ENCODE measurements around the gene LDLRAD3. TPM values are rescaled to one million over a fixed set of nuclear protein-coding genes. Genes with fewer than 3 reads are reported as not detected.

The LDLRAD3 gene, protein sequence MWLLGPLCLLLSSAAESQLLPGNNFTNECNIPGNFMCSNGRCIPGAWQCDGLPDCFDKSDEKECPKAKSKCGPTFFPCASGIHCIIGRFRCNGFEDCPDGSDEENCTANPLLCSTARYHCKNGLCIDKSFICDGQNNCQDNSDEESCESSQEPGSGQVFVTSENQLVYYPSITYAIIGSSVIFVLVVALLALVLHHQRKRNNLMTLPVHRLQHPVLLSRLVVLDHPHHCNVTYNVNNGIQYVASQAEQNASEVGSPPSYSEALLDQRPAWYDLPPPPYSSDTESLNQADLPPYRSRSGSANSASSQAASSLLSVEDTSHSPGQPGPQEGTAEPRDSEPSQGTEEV
- total RNA-seq (10 to 100 TPM; 12.0 to 14.6 TPM), polyA plus RNA-seq (ENCODE audit: insufficient read depth, low read depth, low replicate concordance) (7.1 TPM)
- long read RNA-seq, donor 1, transcript LDLRAD3-201 (6 exons, 3,798 nt): major isoform, 5 of 5 reads
- long read RNA-seq, donor 1, partial matches to known transcripts: 0 of 5 reads
- long read RNA-seq, donor 1, other reads (novel, unspliced or antisense): 0 of 5 reads
- long read RNA-seq, donor 2, partial matches to known transcripts: 23 of 25 reads
- long read RNA-seq, donor 2, other reads (novel, unspliced or antisense): 0 of 25 reads

DNA sequence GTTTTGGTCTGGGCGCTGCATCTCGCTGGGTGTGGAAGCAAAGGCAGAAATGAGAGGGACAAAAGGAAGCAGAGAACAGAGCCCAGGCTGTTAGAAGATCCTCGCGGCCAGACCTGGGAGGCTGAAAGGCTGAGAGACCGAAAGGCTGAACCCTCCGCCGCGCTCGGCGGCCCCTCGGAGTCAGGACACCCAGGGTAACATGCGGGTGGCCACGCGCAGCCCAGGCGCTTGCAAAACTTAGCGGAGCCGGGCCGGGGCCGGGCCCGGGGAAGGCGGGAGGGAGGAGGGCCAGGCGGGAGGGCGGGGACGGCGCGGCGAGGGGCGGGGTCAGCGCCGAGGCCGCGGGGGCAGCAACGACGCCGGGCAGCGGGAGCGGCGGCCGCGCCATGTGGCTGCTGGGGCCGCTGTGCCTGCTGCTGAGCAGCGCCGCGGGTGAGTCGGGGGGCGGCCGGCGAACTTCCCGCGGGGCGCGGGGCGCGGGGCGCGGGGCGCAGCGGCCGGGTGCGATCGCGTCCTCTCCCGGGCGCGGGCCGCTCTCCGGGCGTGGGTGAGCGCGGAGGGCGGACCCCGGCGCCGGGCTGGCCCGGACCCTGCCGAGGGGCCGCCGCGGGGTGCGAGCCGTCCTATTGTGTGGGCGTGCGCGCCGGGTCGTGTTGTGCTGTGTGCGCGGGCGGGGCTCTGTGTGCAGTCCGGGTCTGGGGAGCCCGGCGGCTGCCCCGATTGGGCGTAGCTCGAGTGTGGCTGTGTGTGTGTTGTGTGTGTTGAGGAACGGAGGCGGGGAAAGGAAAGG, at the start of gene LDLRAD3:
TSS of gene LDLRAD3 (plus strand) at position 350 of the 790 bp plus-strand sequence. CDS start at position 387, 37 bp downstream.
- H3K27ac ChIP-seq: peak within 1 kb of the TSS; percentile 69 to 90
- peaks cover 6% of the 10 kb centered on the region for H3K4me1 ChIP-seq
- H3K36me3 ChIP-seq (ENCODE audit: low read depth, missing control alignments): no peaks in the 10 kb centered on the region
- no peaks in the 10 kb centered on the region for H3K27me3 ChIP-seq
- DNase-seq: peak; percentile 85
- H3K9me3 ChIP-seq: no peaks in the 10 kb centered on the region
- intact Hi-C loops (cut with DNase I; ENCODE audit: low total_unique reads): no loop called here
- WGBS, 2 donors: 0 to 1% methylated on average over 33 to 71 of the region's 97 CpGs
- TF ChIP-seq, protein P1, sequence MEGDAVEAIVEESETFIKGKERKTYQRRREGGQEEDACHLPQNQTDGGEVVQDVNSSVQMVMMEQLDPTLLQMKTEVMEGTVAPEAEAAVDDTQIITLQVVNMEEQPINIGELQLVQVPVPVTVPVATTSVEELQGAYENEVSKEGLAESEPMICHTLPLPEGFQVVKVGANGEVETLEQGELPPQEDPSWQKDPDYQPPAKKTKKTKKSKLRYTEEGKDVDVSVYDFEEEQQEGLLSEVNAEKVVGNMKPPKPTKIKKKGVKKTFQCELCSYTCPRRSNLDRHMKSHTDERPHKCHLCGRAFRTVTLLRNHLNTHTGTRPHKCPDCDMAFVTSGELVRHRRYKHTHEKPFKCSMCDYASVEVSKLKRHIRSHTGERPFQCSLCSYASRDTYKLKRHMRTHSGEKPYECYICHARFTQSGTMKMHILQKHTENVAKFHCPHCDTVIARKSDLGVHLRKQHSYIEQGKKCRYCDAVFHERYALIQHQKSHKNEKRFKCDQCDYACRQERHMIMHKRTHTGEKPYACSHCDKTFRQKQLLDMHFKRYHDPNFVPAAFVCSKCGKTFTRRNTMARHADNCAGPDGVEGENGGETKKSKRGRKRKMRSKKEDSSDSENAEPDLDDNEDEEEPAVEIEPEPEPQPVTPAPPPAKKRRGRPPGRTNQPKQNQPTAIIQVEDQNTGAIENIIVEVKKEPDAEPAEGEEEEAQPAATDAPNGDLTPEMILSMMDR (IDR thresholded peaks at IDR 0.05): no peak
- TF ChIP-seq POLR2A (IDR thresholded peaks at IDR 0.05): no peak
- H3K4me3 ChIP-seq: peak within 1 kb of the TSS; percentile 63 to 75

DNA sequence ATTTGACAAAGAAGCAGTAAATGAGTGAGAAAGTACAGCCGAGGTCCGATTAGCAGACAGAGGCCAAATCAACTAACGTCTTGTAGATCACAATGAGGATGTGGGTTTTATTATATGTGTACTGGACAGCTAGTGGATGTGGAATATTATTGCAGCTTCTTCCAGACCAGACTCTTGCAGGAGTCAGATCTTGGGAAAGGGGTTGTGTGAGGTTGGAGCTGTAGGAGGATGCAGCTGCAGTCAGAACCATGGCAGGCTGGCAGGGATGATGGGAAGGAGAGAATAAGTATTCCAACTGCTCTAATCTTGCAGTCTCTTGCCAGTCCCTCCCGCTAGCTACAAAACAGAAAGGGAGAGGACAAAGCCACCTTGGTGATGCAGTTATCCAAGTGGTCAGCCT, 46.8 kb upstream of the LDLRAD3 start:
- H3K27ac ChIP-seq: no peak overlapping the region
- no peaks in the 10 kb centered on the region for H3K36me3 ChIP-seq (ENCODE audit: low read depth, missing control alignments)
- no peaks in the 10 kb centered on the region for H3K4me1 ChIP-seq
- WGBS, 2 donors: 65 to 76% methylated on average over 4 of the region's 4 CpGs
- no peaks in the 10 kb centered on the region for H3K9me3 ChIP-seq
- intact Hi-C loops (cut with DNase I; ENCODE audit: low total_unique reads): no loop called here
- no peaks in the 10 kb centered on the region for H3K27me3 ChIP-seq
- no peak overlapping the region for H3K4me3 ChIP-seq
- no peak for TF ChIP-seq POLR2A (IDR thresholded peaks at IDR 0.05)
- TF ChIP-seq, protein P1 (IDR thresholded peaks at IDR 0.05): no peak
- DNase-seq: no peak

DNA sequence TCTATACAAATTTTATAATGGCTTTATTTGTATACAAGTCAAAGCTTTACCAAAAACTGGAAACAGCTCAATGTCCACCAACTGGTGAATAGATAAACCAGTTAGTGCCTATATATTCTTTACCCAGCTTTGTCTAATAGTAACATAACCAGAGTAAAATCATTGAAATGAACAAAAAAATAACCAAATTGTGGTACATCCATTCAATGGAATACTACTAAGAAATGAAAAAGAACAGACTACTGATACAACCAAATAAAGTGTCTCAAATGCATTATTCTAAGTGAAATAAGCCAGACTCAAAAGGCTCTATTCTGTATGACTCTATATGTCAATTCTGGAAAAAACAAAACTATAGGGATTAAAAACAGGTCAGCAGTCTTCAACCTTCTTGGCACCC, 40.9 kb upstream of the LDLRAD3 start:
- TF ChIP-seq POLR2A (IDR thresholded peaks at IDR 0.05): no peak
- TF ChIP-seq, protein P1 (IDR thresholded peaks at IDR 0.05): no peak
- intact Hi-C loops (cut with DNase I; ENCODE audit: low total_unique reads): no loop called here
- Histone ChIP-seq H3K36me3 (ENCODE audit: low read depth, missing control alignments) (no peaks in the 10 kb centered on the region), H3K27me3 (no peaks in the 10 kb centered on the region), H3K27ac (no peak overlapping the region), H3K9me3 (no peaks in the 10 kb centered on the region), H3K4me3 (no peak overlapping the region), H3K4me1 (peaks cover 25% of the 10 kb centered on the region)
- no peak for DNase-seq

DNA sequence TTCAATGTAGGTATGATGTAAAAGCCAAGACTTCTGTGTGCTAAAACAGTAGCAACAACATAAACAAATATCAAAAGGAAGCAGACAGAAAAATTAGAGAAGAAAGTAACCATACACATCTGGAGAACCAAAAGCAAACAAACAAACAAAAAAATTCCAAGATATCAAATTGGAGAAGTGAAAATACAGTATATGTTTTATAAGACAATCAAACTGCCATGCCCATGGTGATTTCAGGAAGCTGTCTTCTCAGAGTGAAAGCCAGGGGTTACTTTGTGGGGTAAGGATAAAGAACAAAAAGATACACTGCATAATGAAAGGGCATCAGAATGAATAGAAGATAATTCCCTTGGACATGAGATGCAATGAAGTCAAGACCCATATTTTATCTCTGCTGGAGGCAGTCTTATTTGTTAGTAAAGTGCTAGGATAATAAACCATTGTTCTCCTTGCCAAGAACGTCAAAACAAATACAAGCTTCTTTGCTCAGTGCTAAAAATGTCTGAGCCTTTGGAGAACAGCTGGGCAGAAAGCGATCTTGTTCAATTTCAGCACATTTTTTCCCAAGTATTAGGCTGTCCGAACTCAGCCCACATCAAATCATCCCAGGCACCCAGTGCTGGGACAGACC, 38.1 kb upstream of the LDLRAD3 start:
- TF ChIP-seq, protein P1 (IDR thresholded peaks at IDR 0.05): peak in 2 of 3 experiments; percentile 9 to 14
- no peak for TF ChIP-seq POLR2A (IDR thresholded peaks at IDR 0.05)
- Histone ChIP-seq H3K36me3 (ENCODE audit: low read depth, missing control alignments) (no peaks in the 10 kb centered on the region), H3K4me3 (no peak overlapping the region), H3K9me3 (no peaks in the 10 kb centered on the region), H3K27ac (peak overlapping the region; percentile 80 to 83), H3K27me3 (no peaks in the 10 kb centered on the region), H3K4me1 (peaks cover 46% of the 10 kb centered on the region)
- peak; percentile 30 for DNase-seq
- 21 to 34% methylated on average over 3 of the region's 3 CpGs for WGBS, 2 donors
- intact Hi-C loops (cut with DNase I; ENCODE audit: low total_unique reads): no loop called here
